OCI-M2 (cell line): ENCODE data around the gene SLC13A1.
"Not testable (repeated sequence)": the region's sequence is repeated elsewhere in the genome, so short reads cannot be mapped to it uniquely, and the experiment has no call there.

Experiments
- DNase-seq: peaks from one replicate; lab custom pipeline; 2025; ENCODE audit not compliant: unreplicated experiment; lab: John Stamatoyannopoulos, UW

SLC13A1 gene, protein sequence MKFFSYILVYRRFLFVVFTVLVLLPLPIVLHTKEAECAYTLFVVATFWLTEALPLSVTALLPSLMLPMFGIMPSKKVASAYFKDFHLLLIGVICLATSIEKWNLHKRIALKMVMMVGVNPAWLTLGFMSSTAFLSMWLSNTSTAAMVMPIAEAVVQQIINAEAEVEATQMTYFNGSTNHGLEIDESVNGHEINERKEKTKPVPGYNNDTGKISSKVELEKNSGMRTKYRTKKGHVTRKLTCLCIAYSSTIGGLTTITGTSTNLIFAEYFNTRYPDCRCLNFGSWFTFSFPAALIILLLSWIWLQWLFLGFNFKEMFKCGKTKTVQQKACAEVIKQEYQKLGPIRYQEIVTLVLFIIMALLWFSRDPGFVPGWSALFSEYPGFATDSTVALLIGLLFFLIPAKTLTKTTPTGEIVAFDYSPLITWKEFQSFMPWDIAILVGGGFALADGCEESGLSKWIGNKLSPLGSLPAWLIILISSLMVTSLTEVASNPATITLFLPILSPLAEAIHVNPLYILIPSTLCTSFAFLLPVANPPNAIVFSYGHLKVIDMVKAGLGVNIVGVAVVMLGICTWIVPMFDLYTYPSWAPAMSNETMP

DNA sequence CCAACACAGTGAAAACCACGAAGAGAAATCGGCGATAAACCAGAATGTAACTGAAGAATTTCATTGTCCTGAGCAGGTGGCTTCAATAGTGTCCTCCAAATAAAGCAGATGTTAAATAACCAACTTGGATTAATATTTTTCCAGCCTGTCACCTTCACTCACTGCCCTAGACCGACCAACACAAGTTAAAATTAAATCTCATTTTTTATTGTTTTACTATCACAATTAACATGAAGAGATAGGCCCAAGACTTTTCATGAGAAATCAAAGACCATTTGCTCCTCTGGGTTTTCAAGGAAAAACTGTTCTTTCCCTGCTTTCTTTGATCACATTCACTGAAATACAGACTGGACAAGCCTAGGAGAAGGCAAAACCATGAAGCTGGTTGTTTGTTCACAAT, at the start of gene SLC13A1:
TSS of gene SLC13A1 (minus strand) at position 87 of the 400 bp plus-strand sequence. CDS start at position 64, 23 bp downstream.
- DNase-seq, result no peak

GRCh38 chr7:123244768-123245167, 45.0 kb upstream of the SLC13A1 start:
- DNase-seq, result no peak

DNA sequence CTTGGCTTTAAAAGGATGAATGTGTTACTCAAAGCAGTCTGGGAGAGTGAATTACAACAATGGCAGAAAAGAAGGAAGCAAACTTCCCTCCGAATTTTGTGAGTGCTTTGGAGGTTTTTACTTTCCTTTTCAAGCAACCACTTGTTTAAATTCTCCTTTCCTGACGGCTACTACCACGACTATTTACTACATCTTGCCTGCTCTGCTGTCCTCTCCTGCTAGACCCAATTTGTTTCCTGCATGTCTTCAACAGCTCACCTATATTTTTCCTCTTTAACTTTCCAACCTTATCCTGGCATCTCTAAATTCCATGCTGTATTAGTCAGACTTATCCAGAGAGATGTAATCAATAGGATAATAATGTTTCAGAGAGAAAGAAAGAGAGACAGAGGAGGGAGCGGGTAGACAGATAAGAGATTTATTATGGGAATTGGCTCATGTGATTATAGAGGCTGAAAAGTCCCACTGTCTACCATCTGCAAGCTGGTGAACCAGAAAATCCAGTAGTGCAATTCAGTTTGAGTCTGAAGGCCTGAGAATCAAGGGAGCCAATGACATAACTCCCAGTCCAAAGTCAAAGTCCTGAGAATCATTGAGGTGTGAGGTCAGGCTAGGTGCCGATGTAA, 42.8 kb upstream of the SLC13A1 start:
- no peak for DNase-seq

- DNase-seq, result no peak
Observed at GRCh38 chr7:123241809-123242208, 42.0 kb upstream of the SLC13A1 start.

GRCh38 chr7:123231021-123232000, 31.5 kb upstream of the SLC13A1 start:
- no peak for DNase-seq

DNA sequence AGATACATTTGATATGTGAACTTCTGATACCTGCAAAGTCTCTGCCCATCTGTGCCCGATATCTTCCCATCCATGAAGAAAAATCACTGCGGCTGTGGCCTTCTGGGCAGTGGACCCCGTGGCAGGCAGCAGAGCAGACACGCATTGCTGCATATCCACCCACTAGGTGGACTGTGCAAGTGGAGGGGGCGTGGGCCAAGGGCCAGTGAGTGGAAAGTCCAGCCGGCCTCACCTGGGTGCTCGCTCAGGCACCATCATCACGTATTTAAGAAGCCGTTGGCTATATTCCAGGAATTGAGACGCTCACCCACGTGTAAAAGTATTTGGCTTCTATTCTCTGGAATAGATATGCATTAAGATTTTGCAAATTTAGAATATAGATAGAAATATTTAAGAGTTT, 30.8 kb upstream of the SLC13A1 start:
- DNase-seq, result no peak

DNA sequence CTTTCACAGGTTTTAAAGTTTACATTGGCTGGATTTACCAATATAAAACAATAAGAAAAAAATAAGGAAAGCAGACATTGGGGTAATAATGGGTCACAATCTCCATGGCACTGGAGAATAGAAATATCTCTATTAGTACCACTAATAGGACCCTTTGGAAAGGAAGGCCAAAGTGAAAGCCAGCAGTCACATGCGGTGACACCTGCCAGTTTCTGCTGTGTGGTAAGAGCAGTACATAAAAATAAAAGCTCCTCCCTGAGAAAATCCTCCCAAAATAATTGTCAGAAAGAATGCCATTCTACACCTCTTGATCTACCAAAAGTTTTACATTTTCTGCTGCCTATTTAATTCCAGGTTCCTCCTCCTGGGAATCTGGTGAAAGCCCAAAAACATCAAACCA, 30.4 kb upstream of the SLC13A1 start:
- DNase-seq, result no peak

DNA sequence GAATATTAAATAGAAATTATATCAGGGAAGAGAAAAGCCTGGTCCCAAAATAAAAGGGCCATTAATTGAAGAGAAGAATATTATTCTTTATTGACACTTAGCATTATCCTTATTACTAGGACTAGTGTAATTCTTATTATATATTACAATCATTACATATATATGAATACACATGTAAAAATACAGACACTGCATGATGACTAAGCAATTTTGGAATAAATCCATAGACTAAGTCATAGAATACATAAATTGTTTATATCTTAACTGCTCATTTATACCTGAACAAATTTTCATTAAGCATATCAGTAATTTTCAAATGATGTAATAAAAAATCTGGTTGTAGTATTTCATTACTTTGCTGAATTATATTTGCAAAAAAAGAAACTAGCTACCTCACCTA, 29.7 kb upstream of the SLC13A1 start:
- no peak for DNase-seq

- DNase-seq, result not testable (repeated sequence)
Observed at GRCh38 chr7:123227666-123228065, 27.9 kb upstream of the SLC13A1 start.

GRCh38 chr7:123220396-123220795, 20.6 kb upstream of the SLC13A1 start:
- no peak for DNase-seq

DNA sequence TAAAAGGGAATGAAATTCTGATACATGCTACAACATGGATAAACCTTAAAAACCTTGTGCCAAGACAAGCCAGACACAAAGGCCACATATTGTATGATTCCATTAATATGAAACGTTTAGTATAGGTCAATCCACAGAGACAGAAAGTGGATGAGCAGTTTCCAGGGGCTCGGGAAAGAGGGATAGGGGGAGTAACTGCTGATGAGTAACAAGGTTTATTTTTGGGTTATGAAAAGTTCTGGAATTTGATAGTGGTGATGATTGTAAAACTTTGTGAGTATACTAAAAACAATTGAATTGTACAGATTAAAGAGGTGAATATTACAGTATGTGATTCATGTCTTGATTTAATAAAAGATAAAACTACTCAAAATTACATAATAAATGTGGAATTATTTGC, 19.1 kb upstream of the SLC13A1 start:
- no peak for DNase-seq

- DNase-seq, result no peak
Observed at GRCh38 chr7:123216825-123217224, 17.1 kb upstream of the SLC13A1 start.

DNA sequence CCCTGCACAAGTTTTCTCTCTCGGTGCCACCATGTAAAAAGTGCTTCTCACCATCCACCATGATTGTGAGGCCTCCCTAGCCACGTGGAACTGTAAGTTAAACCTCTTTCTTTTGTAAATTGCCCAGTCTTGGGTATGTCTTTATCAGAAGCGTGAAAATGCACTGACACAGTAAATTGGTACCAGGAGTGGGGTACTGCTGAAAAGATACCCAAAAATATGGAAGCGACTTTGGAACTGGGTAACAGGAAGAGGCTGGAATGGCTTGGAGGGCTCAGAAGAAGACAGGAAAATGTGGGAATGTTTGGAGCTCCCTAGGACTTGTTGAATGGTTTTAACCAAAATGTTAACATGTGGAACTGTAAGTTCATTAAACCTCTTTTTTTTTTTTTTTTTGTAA, 15.6 kb upstream of the SLC13A1 start:
- DNase-seq, result no peak

DNA sequence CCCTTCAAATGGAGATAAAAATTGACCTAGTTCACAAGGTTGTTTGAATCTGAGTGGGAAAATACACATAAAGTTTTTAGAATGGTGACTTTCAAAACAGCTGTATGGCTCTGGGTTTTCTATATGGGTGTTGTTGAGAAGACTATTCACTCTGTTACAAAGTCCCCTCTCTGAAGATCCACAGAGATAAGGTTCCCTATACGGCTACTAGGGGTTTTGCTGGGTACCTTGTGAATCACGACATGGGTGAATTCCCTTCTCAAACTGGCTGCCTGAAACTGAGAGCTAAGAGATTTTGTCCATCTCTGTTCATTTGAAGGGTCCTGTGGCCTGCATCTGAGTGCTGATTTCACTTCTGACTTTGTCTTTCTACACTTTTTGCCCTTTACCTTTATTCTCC, 11.8 kb upstream of the SLC13A1 start:
- no peak for DNase-seq

- no peak for DNase-seq
Observed at GRCh38 chr7:123210986-123211385, 11.2 kb upstream of the SLC13A1 start.

- DNase-seq, result no peak
Observed at GRCh38 chr7:123209786-123210185, 10.0 kb upstream of the SLC13A1 start.

- DNase-seq, result no peak
Observed at GRCh38 chr7:123208793-123209192, 9.0 kb upstream of the SLC13A1 start.

DNA sequence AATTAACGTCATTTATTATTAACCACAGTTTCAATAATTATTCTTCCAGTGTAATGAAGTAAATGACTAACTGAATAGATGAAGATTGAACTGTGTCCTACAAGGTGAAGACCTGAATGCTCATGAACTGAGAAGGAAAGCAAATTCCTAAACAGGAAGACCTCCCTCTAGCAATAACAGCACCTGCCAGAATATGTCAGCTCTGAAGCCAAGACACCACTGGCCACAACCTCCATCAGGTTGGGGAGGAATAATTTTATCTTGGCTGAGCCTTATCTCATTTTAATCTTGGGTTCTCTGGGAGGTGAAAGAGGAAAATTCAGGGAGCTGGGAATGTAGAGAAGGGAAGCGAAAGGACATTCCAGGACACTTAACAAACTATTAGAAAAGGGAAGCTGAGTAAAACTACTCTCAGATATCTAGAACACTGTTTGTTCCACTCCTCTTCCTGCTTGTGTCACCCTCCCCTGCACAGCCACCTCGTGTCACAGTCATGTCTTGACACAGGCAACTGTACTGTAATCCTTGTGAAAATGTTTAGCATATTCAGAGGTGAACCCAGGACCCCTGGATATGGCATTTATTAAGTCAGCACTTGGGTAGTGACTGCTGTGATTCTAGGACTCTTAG, 4.6 kb upstream of the SLC13A1 start:
- DNase-seq, result no peak

DNA sequence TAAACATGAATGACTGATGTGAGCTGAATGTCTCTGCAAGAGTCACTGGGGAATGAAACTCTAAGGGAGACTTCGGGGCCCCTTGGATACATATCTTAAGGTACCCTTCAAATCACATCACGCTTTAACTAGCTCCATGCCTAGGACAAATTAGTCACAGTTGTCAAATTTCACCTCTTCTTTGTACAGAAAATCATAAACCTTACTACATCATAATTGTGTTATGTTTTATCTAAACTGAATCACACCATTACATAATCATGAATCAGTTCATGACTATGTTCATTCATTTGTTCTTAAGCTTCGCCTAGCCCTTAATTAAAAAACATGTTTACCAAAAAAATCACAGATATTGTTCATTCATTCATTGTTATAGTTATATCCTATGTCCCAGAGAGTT, 2.1 kb upstream of the SLC13A1 start:
- no peak for DNase-seq
